Measurements from ENCODE around the gene ADCY9. TPM values are rescaled to one million over a fixed set of nuclear protein-coding genes. Genes with fewer than 3 reads are reported as not detected.

The ADCY9 gene
- 1.3 and 2.0 TPM in 2 replicates for total RNA-seq

- peak; percentile 84 for ATAC-seq (ENCODE audit: low read depth)
- POLR2A ChIA-PET = interaction anchor here (1.1 kb wide), 1 partner anchor 137 kb away, joined by 4 read pairs; no protein-coding TSS in a partner anchor
- peaks cover 8% of the 10 kb centered on the region for H3K4me1 Mint-ChIP-seq
- intact Hi-C loops (cut with micrococcal nuclease) = loop anchor here (2.0 to 5.0 kb wide), 3 partner anchors 66 to 191 kb away; no protein-coding TSS in a partner anchor
- H3K27ac Mint-ChIP-seq = no peak within 1 kb of the TSS
- peak within 1 kb of the TSS; percentile 82 for H3K4me3 Mint-ChIP-seq
- H3K36me3 Mint-ChIP-seq (ENCODE audit: low read depth) = no peaks in the 10 kb centered on the region
- DNase-seq = peak; percentile 73
- peaks cover 4% of the 10 kb centered on the region for H3K27me3 Mint-ChIP-seq
- no peak for TF ChIP-seq CTCF (IDR thresholded peaks at IDR 0.05)
- H3K9me3 Mint-ChIP-seq = no peaks in the 10 kb centered on the region
- CTCF ChIA-PET = no interaction called here
These were observed at the start of gene ADCY9 for GRCh38 chr16:4116325-4117249. TSS of gene ADCY9 (minus strand) at chr16:4116442. CDS start at chr16:4115442, 1,000 bp downstream.

GRCh38 chr16:4160658-4161430, 44.6 kb upstream of the ADCY9 start:
- no peak for ATAC-seq (ENCODE audit: low read depth)
- no peak for TF ChIP-seq CTCF (IDR thresholded peaks at IDR 0.05)
- DNase-seq = no peak
- Mint-ChIP-seq H3K4me1 (no peaks in the 10 kb centered on the region), H3K27me3 (peaks cover 2% of the 10 kb centered on the region), H3K36me3 (ENCODE audit: low read depth) (no peaks in the 10 kb centered on the region), H3K27ac (no peak overlapping the region), H3K9me3 (no peaks in the 10 kb centered on the region), H3K4me3 (no peak overlapping the region)
- intact Hi-C loops (cut with micrococcal nuclease) = no loop called here
- ChIA-PET POLR2A (no interaction called here), CTCF (no interaction called here)

- Mint-ChIP-seq H3K4me3 (no peak overlapping the region), H3K9me3 (no peaks in the 10 kb centered on the region), H3K4me1 (no peaks in the 10 kb centered on the region), H3K36me3 (ENCODE audit: low read depth) (no peaks in the 10 kb centered on the region), H3K27ac (no peak overlapping the region), H3K27me3 (peaks cover 2% of the 10 kb centered on the region)
- ATAC-seq (ENCODE audit: low read depth) (no peak), DNase-seq (no peak)
- ChIA-PET POLR2A (no interaction called here), CTCF (no interaction called here)
- no peak for TF ChIP-seq CTCF (IDR thresholded peaks at IDR 0.05)
- intact Hi-C loops (cut with micrococcal nuclease) = no loop called here
These were observed 43.5 kb upstream of the ADCY9 start for GRCh38 chr16:4159726-4160125.

GRCh38 chr16:4158143-4159093, 42.2 kb upstream of the ADCY9 start:
- ATAC-seq (ENCODE audit: low read depth) (no peak), DNase-seq (no peak)
- H3K9me3 Mint-ChIP-seq = no peaks in the 10 kb centered on the region
- H3K36me3 Mint-ChIP-seq (ENCODE audit: low read depth) = no peaks in the 10 kb centered on the region
- H3K27me3 Mint-ChIP-seq = peaks cover 2% of the 10 kb centered on the region
- intact Hi-C loops (cut with micrococcal nuclease) = no loop called here
- no peak overlapping the region for H3K4me3 Mint-ChIP-seq
- H3K4me1 Mint-ChIP-seq = no peaks in the 10 kb centered on the region
- POLR2A ChIA-PET = interaction anchor here (0.7 kb wide), 1 partner anchor 267 kb away, joined by 6 read pairs; no protein-coding TSS in a partner anchor
- H3K27ac Mint-ChIP-seq = no peak overlapping the region
- CTCF ChIA-PET = no interaction called here
- no peak for TF ChIP-seq CTCF (IDR thresholded peaks at IDR 0.05)

All from activated B cell treated with CpG ODN at 0.5 μM for 24 hours (primary cell).